Lower lobe of right lung (tissue), 2 donors: ENCODE measurements around the gene SCAI. TPM values are rescaled to one million over a fixed set of nuclear protein-coding genes. Genes with fewer than 3 reads are reported as not detected.

Experiments used
- ATAC-seq, 2 donors: fragments of 200-7000 bp; cut with Tn5 transposase; one replicate each; pipeline ENCODE4 v1.9.1; 2020 to 2022; ENCODE audit warnings: mild to moderate bottlenecking in 2 of 2, moderate library complexity in 2 of 2
- DNase-seq: peaks from one replicate; pipeline ENCODE4 v3.0.0-alpha.2; 2020
- H3K27ac ChIP-seq: fragments of 200-600 bp; one replicate; pipeline ENCODE4 v1.8.0; 2022
- H3K27me3 ChIP-seq: fragments of 200-600 bp; one replicate; pipeline ENCODE4 v1.8.0; 2022; ENCODE audit warnings: low read depth
- H3K36me3 ChIP-seq: fragments of 200-600 bp; one replicate; pipeline ENCODE4 v1.8.0; 2022; ENCODE audit warnings: mild to moderate bottlenecking
- H3K4me1 ChIP-seq: fragments of 200-600 bp; one replicate; pipeline ENCODE4 v1.8.0; 2022
- H3K4me3 ChIP-seq: fragments of 200-600 bp; one replicate; pipeline ENCODE4 v1.8.0; 2022; ENCODE audit warnings: mild to moderate bottlenecking
- H3K9me3 ChIP-seq: fragments of 200-600 bp; one replicate; pipeline ENCODE4 v1.8.0; 2022
- CTCF ChIP-seq: fragments of 200-600 bp; IDR thresholded peaks from one replicate; pipeline ENCODE4 v1.8.0; 2022; ENCODE audit warnings: antibody characterized with exemption, mild to moderate bottlenecking
- intact Hi-C: fragments of 100-400 bp; cut with DNase I; formaldehyde crosslinking; loops from one replicate; pipeline ENCODE4 v1.11.0; 2022
- total RNA-seq: library from RNA; stranded (reverse); fragmentation: NEBNext Ultra II Directional; extraction: Animal tissue kit (Norgen Biotek cat#: 25700); gene quantifications from one replicate; pipeline ENCODE4 v1.2.1, GENCODE V29; 2021
- donor health status: DM: no; HTN: yes; CAD: no; lungs with severe emphysema.

Gene SCAI
- total RNA-seq, 1 donor from 2014 or later = 22.3 TPM

- no peak overlapping the region for H3K4me3 ChIP-seq
Observed at GRCh38 chr9:125099816-125100215, 43.5 kb downstream of the SCAI start.

GRCh38 chr9:125095821-125096443 is 47.4 kb downstream of the SCAI start:
- TF ChIP-seq CTCF = no peak
- no peaks in the 10 kb centered on the region for H3K9me3 ChIP-seq
- DNase-seq (no peak), ATAC-seq (no peak)
- intact Hi-C loops = no loop called here
- H3K4me3 ChIP-seq = no peak overlapping the region
- no peaks in the 10 kb centered on the region for H3K27me3 ChIP-seq
- no peak overlapping the region for H3K27ac ChIP-seq
- peaks cover 7% of the 10 kb centered on the region for H3K4me1 ChIP-seq
- no peaks in the 10 kb centered on the region for H3K36me3 ChIP-seq

More at GRCh38 chr9:125099816-125100215, 43.5 kb downstream of the SCAI start:
- DNase-seq (no peak), ATAC-seq (peak in 1 of 2 donors; percentile 74)
- intact Hi-C loops = no loop called here
- Histone ChIP-seq H3K36me3 (no peaks in the 10 kb centered on the region), H3K4me1 (peaks cover 7% of the 10 kb centered on the region), H3K9me3 (no peaks in the 10 kb centered on the region), H3K27ac (no peak overlapping the region), H3K27me3 (no peaks in the 10 kb centered on the region)
- TF ChIP-seq CTCF = no peak

- H3K4me1 ChIP-seq = no peaks in the 10 kb centered on the region
- ATAC-seq = no peak
- no peak for TF ChIP-seq CTCF
- no peak overlapping the region for H3K4me3 ChIP-seq
- intact Hi-C loops = no loop called here
- H3K27me3 ChIP-seq = no peaks in the 10 kb centered on the region
- no peak for DNase-seq
- no peaks in the 10 kb centered on the region for H3K9me3 ChIP-seq
- H3K27ac ChIP-seq = no peak overlapping the region
- no peaks in the 10 kb centered on the region for H3K36me3 ChIP-seq
Observed at GRCh38 chr9:125091121-125091520, 52.2 kb downstream of the SCAI start.

GRCh38 chr9:125089331-125089730 is 54.0 kb downstream of the SCAI start:
- DNase-seq (no peak), ATAC-seq (no peak)
- Histone ChIP-seq H3K9me3 (no peaks in the 10 kb centered on the region), H3K27ac (no peak overlapping the region), H3K4me1 (no peaks in the 10 kb centered on the region), H3K36me3 (no peaks in the 10 kb centered on the region), H3K4me3 (no peak overlapping the region), H3K27me3 (no peaks in the 10 kb centered on the region)
- TF ChIP-seq CTCF = no peak
- intact Hi-C loops = no loop called here

- no peak overlapping the region for H3K27ac ChIP-seq
- intact Hi-C loops = no loop called here
- no peak overlapping the region for H3K4me3 ChIP-seq
- H3K4me1 ChIP-seq = no peaks in the 10 kb centered on the region
- H3K9me3 ChIP-seq = no peaks in the 10 kb centered on the region
- H3K36me3 ChIP-seq = no peaks in the 10 kb centered on the region
- H3K27me3 ChIP-seq = no peaks in the 10 kb centered on the region
- DNase-seq = no peak
- ATAC-seq = no peak
- no peak for TF ChIP-seq CTCF
Observed at GRCh38 chr9:125088752-125089151, 54.6 kb downstream of the SCAI start.
